Hematopoietic multipotent progenitor cell treated with erythropoietin and hydrocortisone succinate and interleukin-3 and kit ligand, for 17 days (in vitro differentiated cells): Measurements from ENCODE around the gene IGSF3.
A peak's percentile ranks its signal among the peaks of the same experiment; 100 is the strongest.

Experiments used
- DNase-seq: peaks from one replicate; pipeline ENCODE4 v3.0.0-alpha.2; 2015; ENCODE audit warnings: low spot score

IGSF3 gene

DNA sequence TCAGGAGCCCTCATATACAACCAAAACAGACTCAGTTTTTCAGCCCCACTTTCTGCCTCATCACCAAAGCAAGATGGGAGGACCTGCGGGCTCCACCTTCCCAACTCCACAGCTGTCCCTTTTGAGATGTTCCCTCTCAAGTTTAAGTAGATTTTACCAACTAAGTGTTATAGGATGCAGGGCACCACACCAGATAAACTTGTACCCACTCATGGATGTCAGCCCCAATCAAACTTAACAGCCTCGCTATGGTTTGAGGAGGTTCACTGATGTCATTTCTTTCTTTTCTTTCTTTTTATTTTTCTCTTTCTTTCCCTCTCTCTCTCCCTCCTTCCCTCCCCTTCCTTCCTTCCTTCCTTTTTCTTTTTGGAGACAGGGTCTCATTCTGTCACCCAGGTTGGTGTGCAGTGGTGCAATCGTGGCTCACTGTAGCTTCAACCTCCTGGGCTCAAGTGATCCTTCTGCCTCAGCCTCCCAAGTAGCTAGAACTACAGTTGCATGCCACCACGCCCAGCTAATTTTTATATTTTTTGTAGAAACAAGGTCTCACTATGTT lies 110.1 kb downstream of the IGSF3 start:
- DNase-seq = no peak

GRCh38 chr1:116556289-116557006 lies 111.1 kb downstream of the IGSF3 start:
- peak; percentile 58 for DNase-seq

DNA sequence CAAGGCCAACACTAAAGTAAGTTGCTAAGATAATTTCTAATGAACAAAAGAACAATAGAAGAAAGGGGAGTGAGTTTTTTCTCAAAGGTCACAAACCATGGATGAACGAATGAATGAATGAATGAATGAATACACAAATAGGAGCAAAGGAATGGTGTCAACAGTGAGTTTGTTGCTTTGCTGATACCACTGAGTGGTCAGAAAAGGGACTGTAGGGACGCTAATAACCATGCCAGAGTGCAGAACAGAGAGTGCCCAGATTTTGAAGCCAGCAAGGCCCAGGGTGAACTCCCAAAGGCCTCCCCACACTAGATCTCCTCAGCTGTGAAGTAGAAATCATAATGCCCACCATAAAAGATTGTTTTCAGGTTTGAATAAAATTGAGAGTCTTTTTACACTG lies 112.6 kb downstream of the IGSF3 start:
- no peak for DNase-seq

DNA sequence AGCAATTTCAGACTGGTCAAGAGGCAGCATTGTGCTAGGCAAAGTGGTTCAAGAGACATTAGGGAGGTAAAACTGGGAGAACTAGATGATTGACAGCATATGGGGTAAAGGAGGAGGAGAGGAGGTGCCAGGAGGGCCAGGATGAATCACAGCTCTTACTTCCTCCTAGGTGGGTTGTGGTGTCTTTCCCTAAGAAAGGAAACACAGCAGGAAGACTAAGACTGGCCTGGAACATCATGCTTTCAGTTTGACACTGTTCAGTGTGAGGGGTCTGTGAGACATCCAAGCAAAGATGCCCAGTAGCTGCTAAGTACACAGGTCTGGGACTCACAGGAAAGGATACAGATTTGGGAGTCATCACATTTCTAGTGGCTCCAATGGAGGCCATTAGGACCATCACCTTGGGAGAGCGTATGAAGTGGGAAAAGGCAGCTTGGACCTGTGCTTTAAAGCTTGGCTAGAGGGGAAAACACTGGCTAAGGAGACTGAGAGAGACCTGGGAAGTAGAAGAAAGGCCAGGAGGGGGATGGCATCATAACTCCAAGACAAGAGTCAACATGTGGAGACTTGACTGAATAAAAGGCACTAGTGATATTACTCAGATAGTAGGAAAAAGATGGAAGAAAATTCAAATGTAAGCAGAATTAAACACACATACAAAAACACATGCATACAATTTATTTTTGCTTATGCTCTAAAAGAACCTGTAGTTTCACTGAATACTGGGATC lies 114.0 kb downstream of the IGSF3 start:
- DNase-seq = no peak

DNA sequence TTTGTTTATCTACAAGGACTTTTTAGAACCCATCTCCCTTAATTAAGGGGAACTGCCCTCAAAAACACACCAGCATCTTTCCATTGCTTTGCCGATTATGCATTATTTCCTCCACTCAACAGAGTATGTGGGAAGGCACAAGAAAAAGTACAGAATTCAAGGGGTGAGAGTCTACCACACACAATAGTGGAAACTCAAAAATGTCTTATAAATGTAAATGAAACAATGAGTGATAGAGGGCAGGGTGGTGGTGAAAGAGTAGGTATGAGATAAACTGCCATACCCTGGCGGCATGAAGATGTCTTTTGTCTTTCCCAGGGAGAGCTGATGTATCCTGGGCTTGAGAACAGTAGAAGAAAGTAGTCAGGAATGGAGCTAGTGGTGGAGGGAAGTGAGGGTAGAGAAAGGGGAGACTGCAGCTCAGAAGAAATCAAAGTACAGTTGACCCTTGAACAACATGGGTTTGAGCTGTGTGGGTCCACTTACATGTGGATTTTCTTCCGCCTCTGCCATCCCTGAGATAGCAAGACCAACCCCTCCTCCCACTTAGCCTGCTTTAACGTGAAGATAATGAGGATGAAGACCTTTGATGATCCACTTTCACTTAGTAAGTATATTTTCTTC lies 121.1 kb downstream of the IGSF3 start:
- DNase-seq = no peak

DNA sequence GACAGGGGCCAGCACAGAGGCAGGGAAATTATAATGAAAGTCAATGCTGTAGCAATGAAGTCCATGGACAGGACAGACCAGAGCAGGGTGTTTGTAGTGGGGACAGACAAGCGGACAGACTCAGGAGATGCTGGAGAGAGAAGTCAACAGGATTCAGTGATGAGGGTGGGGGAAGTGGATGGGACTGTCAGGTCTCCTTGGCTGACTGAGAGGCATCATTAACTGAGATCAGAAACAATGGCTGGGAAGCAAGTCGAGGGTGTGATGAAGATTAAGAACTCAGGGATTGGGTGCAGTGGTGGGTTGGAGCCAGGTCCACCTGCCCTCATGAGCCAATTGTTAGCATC lies 122.2 kb downstream of the IGSF3 start:
- no peak for DNase-seq

GRCh38 chr1:116544588-116545358 lies 122.8 kb downstream of the IGSF3 start:
- DNase-seq = no peak

DNA sequence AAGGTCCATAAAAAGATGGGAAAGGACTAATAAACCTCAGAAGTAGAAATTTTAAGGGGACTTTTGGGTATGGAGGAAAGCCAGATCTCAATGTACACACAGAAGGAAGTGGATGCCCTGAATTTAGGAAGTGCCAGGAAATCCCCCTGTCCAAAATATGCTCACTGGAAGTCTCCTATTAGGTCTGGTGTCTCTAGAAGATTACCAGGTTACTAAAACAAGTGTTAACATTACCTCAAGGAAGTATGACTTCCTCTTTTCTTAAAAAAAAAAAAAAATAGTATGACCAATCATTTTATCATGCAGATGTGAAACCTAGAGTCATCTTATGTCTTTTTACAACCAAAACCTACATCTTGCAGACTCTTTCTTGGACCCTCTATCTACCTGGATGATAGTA lies 127.4 kb downstream of the IGSF3 start:
- no peak for DNase-seq

DNA sequence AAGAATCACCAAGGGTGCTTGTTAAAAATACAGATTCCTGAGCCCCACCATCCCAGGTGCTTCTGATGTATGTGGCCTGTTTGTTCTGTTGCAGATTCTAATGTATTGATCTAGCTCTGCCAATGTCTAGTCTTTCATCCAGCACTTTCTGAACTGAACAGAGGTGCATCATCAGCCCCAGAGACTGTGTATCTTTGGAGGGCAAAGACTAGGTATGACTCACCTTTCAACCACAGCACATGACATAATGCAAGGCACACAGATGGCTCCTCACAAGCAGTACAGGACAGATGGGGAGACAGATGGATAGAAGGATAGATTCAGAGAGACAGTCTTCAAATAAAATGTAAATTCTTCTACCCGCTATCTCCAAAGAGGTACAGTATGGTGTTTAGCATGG lies 129.0 kb downstream of the IGSF3 start:
- DNase-seq = peak; percentile 21

- no peak for DNase-seq
Observed at GRCh38 chr1:116537898-116538297, 129.6 kb downstream of the IGSF3 start.

DNA sequence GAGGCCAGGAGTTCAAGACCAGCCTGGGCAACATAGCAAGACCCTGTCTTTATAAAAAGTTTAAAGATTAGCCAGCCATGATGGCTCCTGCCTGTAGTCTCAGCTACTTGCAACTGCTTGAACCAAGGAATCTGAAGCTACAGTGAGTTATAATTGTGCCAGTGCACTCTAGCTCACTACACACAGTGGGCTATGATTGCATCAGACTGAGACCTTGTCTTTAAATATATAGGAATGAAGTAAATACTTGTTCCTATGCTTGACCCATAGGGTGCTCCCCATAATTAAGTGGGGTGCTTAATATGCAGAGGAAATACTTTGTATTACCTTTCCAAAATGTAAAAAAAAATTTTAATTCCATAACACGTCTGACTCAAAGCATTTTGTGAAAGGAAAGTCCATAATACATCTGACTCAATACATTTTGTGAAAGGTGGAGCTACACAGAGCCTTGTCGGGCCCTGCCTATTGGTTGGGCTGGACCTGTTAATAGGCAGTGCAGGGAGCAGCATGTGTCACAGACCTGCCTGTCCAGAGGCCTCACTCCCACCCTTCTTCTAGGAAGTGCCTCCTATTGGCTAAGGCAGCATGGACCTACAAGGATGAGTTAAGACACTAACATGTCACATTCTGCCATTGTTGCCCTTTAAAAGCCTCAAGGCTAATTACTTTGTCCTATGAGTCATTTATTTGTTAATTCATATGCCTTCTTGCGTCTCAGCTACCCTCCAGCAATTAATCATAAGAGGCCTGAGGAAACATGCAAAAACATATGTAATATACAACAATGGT lies 130.3 kb downstream of the IGSF3 start:
- DNase-seq = no peak

- no peak for DNase-seq
Observed at GRCh38 chr1:116534014-116534739, 133.4 kb downstream of the IGSF3 start.

DNA sequence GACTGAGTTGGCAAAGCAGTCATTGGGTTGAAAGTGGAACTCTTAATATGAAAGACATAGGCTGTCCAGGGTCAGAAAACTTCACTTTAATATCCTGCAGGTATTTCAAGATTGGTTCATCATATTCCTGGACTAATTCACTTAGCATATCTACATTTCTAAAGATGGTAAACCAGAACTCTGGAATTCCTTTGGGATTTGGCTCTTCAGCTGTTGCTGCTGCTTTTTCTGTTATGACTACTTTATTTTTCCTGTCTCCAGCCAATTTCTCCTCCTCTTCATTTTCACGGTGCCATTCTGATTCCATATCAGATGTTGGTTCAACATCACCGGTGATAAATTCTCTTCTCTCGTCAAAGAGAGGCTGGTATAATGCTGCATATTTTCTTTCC lies 134.1 kb downstream of the IGSF3 start:
- no peak for DNase-seq

GRCh38 chr1:116532671-116533428 lies 134.7 kb downstream of the IGSF3 start:
- no peak for DNase-seq

GRCh38 chr1:116531917-116532316 lies 135.6 kb downstream of the IGSF3 start:
- no peak for DNase-seq

- DNase-seq = no peak
Observed at GRCh38 chr1:116529681-116530080, 137.9 kb downstream of the IGSF3 start.

- no peak for DNase-seq
Observed at GRCh38 chr1:116529199-116529631, 138.3 kb downstream of the IGSF3 start.

DNA sequence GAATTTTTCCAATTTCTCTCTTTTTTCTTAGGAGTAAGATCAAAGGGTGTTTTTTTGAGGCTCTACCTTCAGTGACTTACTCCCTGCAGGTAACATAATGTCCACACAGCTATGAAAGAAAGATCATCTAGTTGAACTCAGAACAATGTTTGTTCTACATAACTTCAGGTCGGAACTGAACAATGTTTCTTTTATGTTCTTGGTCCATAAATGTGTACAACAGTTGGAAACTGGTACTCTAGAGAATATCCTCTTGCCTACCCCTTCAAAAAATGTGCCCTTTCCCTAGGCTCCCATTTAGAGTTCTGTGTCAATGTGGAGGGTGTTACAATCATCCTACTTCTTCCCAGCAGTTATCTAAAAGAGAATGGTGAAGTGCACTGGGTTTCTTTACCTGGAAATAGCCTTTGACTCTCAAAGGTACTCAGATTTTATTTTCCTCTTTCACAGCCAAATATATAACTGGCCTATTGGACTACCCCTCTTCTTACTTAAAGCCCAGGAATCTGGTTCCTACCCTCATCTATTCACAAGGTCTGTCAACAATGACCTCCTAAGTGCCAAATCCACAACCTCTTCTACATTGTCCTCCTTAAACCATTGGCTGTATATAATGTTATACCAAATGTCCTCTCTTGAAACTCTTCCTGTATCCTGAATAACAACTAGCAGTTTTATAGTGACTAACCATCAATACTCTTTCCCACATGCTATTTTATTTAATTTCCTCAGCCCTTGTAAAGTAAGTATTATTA lies 139.0 kb downstream of the IGSF3 start:
- no peak for DNase-seq

DNA sequence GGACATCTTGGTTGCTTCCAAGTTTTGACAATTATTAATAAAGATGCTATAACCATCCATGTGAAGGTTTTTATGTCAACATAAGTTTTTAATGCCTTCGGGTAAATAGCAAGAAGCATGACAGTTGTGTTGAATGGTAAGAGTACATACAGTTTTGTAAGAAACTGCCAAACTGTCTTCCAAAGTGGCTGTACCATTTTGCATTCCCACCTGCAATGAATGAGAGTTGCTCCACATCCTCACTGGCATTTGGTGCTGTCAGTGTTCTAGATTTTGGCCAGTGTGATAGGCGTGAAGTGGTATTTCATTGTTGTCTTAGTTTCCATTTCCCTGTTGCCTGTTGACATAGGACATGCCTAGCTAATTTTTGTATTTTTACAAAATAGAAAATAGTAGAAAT lies 142.1 kb downstream of the IGSF3 start:
- no peak for DNase-seq
